Neural cell (in vitro differentiated cells): ENCODE measurements around the gene PLXNA2. TPM values are rescaled to one million over a fixed set of nuclear protein-coding genes. Genes with fewer than 3 reads are reported as not detected.

Source experiments
- H2AFZ ChIP-seq: fragments of 200-600, 300-800 bp; sonication (generic), shearing (Covaris generic); 2 replicates; pipeline ENCODE4 v1.6.0; 2014; ENCODE audit warnings: low read depth, mild to moderate bottlenecking, antibody characterized with exemption, low read length, moderate library complexity
- H3F3A ChIP-seq: fragments of 200-600 bp; shearing (Covaris generic); 2 replicates; pipeline ENCODE4 v1.6.1; 2016; ENCODE audit warnings: mild to moderate bottlenecking, moderate library complexity, mixed read lengths, antibody characterized with exemption, low read length; ENCODE audit not compliant: insufficient read depth, poor library complexity, severe bottlenecking
- H3K27ac ChIP-seq: fragments of 200-600, 300-800 bp; sonication (generic), shearing (Covaris generic); 2 replicates; pipeline ENCODE4 v1.5.1; 2014; ENCODE audit warnings: mild to moderate bottlenecking, low read length, moderate library complexity
- H3K27me3 ChIP-seq: fragments of 300-800, 200-600 bp; sonication (generic), shearing (Covaris generic); 2 replicates; pipeline ENCODE4 v1.6.0; 2014; ENCODE audit warnings: mild to moderate bottlenecking, low read depth, low read length, moderate library complexity; ENCODE audit not compliant: insufficient read depth
- H3K36me3 ChIP-seq: fragments of 300-800, 200-600 bp; sonication (generic), shearing (Covaris generic); 2 replicates; pipeline ENCODE4 v1.5.1; 2014; ENCODE audit warnings: mild to moderate bottlenecking, antibody characterized with exemption, low read length, moderate library complexity; ENCODE audit not compliant: insufficient read depth
- H3K4me2 ChIP-seq: fragments of 300-800, 200-600 bp; sonication (generic), shearing (Covaris generic); 2 replicates; pipeline ENCODE4 v1.6.0; 2014; ENCODE audit warnings: mild to moderate bottlenecking, low read length
- H3K4me3 ChIP-seq: fragments of 300-800, 200-600 bp; sonication (generic), shearing (Covaris generic); 2 replicates; pipeline ENCODE4 v1.5.1; 2014; ENCODE audit warnings: mild to moderate bottlenecking, low read length, moderate library complexity
- H3K79me2 ChIP-seq: fragments of 200-600 bp; shearing (Covaris generic); replicated peaks from 2 replicates; pipeline ENCODE4 v1.6.0; 2014; ENCODE audit warnings: mild to moderate bottlenecking, low read length, moderate library complexity; ENCODE audit not compliant: insufficient read depth
- H3K9ac ChIP-seq: fragments of 300-800, 200-600 bp; sonication (generic), shearing (Covaris generic); 2 replicates; pipeline ENCODE4 v1.6.1; 2016; ENCODE audit warnings: mild to moderate bottlenecking, low read length, mixed read lengths
- H3K9me2 ChIP-seq: fragments of 200-600 bp; shearing (Covaris generic); 2 replicates; pipeline ENCODE4 v1.6.1; 2016; ENCODE audit warnings: mild to moderate bottlenecking, low read length, mixed read lengths; ENCODE audit not compliant: insufficient read depth
- H3K9me3 ChIP-seq: fragments of 200-600, 300-800 bp; sonication (generic), shearing (Covaris generic); 2 replicates; pipeline ENCODE4 v1.6.1; 2016; ENCODE audit warnings: mild to moderate bottlenecking, mixed run types, low read length, moderate library complexity, mixed read lengths
- H4K20me1 ChIP-seq: fragments of 200-600 bp; shearing (Covaris generic); 2 replicates; pipeline ENCODE4 v1.6.1; 2016; ENCODE audit warnings: mild to moderate bottlenecking, mixed run types; ENCODE audit not compliant: insufficient read depth
- CTCF ChIP-seq: fragments of 450-650 bp; IDR thresholded peaks from 2 replicates; pipeline ENCODE4 v1.5.1; 2014; ENCODE audit warnings: antibody characterized with exemption, mild to moderate bottlenecking, moderate library complexity; ENCODE audit not compliant: poor library complexity, severe bottlenecking
- EP300 ChIP-seq: fragments of 450-650 bp; conservative IDR thresholded peaks from 2 replicates; pipeline ENCODE4 v1.6.1; 2014; ENCODE audit warnings: antibody characterized with exemption, mild to moderate bottlenecking, moderate library complexity; ENCODE audit not compliant: poor library complexity, severe bottlenecking
- EZH2 ChIP-seq: fragments of 200-600, 300-800 bp; shearing (Covaris generic), sonication (generic); IDR thresholded peaks from 2 replicates; pipeline ENCODE4 v1.6.1; 2014; ENCODE audit warnings: antibody characterized with exemption, low read length, borderline replicate concordance, mild to moderate bottlenecking; ENCODE audit not compliant: insufficient read depth, poor library complexity, severe bottlenecking
- MXI1 ChIP-seq: fragments of 450-650 bp; conservative IDR thresholded peaks from 2 replicates; pipeline ENCODE4 v1.6.1; 2014; ENCODE audit warnings: antibody characterized with exemption, mild to moderate bottlenecking; ENCODE audit not compliant: poor library complexity, severe bottlenecking
- POLR2AphosphoS5 ChIP-seq: IDR thresholded peaks from 2 replicates; pipeline ENCODE4 v1.6.1; 2012
- RAD21 ChIP-seq: fragments of 450-650 bp; conservative IDR thresholded peaks from 2 replicates; pipeline ENCODE4 v1.6.1; 2014; ENCODE audit warnings: antibody characterized with exemption, mild to moderate bottlenecking, moderate library complexity
- REST ChIP-seq: IDR thresholded peaks from 2 replicates; pipeline ENCODE4 v1.6.1; 2012; ENCODE audit warnings: borderline replicate concordance
- SMC3 ChIP-seq: fragments of 450-650 bp; conservative IDR thresholded peaks from 2 replicates; pipeline ENCODE4 v1.6.1; 2014; ENCODE audit warnings: antibody characterized with exemption, mild to moderate bottlenecking, moderate library complexity; ENCODE audit not compliant: poor library complexity
- TAF1 ChIP-seq: IDR thresholded peaks from 2 replicates; pipeline ENCODE4 v1.6.1; 2012; ENCODE audit warnings: low read depth
- polyA plus RNA-seq: library from polyadenylated mRNA; depleted of rRNA; stranded (reverse); fragments of >200 nt; gene quantifications from 2 replicates; pipeline ENCODE4 v1.2.3, GENCODE V29; 2014

Gene PLXNA2
- polyA plus RNA-seq, 1 donor from 2014 or later: 30.6 TPM

GRCh38 chr1:208136459-208137182, 107.6 kb downstream of the PLXNA2 start:
- TF ChIP-seq REST (no peak), POLR2AphosphoS5 (no peak), CTCF (no peak), SMC3 (no peak), MXI1 (no peak), EP300 (no peak), TAF1 (no peak), EZH2 (no peak), RAD21 (no peak)
- Histone ChIP-seq H2AFZ (no peak overlapping the region), H3K27me3 (no peaks in the 10 kb centered on the region), H3K27ac (no peak overlapping the region), H3F3A (no peaks in the 10 kb centered on the region), H3K9ac (no peak overlapping the region), H3K9me3 (no peaks in the 10 kb centered on the region), H3K9me2 (no peaks in the 10 kb centered on the region), H3K36me3 (peaks cover 4% of the 10 kb centered on the region), H3K79me2 (no peaks in the 10 kb centered on the region), H3K4me2 (no peak overlapping the region), H3K4me3 (no peak overlapping the region), H4K20me1 (peaks cover 5% of the 10 kb centered on the region)

- Histone ChIP-seq H3K9me2 (no peaks in the 10 kb centered on the region), H3K79me2 (no peaks in the 10 kb centered on the region), H3F3A (no peaks in the 10 kb centered on the region), H3K9me3 (no peaks in the 10 kb centered on the region), H4K20me1 (peaks cover 5% of the 10 kb centered on the region), H3K4me3 (no peak overlapping the region), H3K36me3 (peaks cover 4% of the 10 kb centered on the region), H3K4me2 (no peak overlapping the region), H3K27ac (no peak overlapping the region), H3K27me3 (no peaks in the 10 kb centered on the region), H3K9ac (no peak overlapping the region), H2AFZ (no peak overlapping the region)
- TF ChIP-seq POLR2AphosphoS5 (no peak), RAD21 (no peak), EP300 (no peak), MXI1 (no peak)
These were observed 108.8 kb downstream of the PLXNA2 start for GRCh38 chr1:208135354-208135753.
